Keratinocyte (primary cell): ENCODE results near the gene RAD18. TPM values are rescaled to one million over a fixed set of nuclear protein-coding genes. Genes with fewer than 3 reads are reported as not detected.

ENCODE experiments used
- DNase-seq: peaks from one replicate; pipeline ENCODE4 v3.0.0-alpha.2; 2011; ENCODE audit warnings: low read depth, missing footprints, low spot score
- FAIRE-seq: peaks from 2 replicates; lab custom pipeline; 2011; peaks lifted over from hg19 to GRCh38; lab: Jason Lieb, UNC
- H2AFZ ChIP-seq: 2 replicates; pipeline ENCODE4 v1.6.0; 2012; ENCODE audit warnings: low read length, control low read depth, inconsistent platforms; ENCODE audit not compliant: control insufficient read depth
- H3K27ac ChIP-seq: 2 replicates; pipeline ENCODE4 v1.5.1; 2011; ENCODE audit warnings: low read length; ENCODE audit not compliant: control insufficient read depth, insufficient read depth
- H3K27me3 ChIP-seq: 3 replicates; pipeline ENCODE4 v1.6.0; 2011; ENCODE audit warnings: low read length; ENCODE audit not compliant: control insufficient read depth, insufficient read depth; ENCODE audit errors: extremely low read depth
- H3K36me3 ChIP-seq, 2 experiments: 2 replicates in 1 of 2; 3 replicates in 1 of 2; pipeline ENCODE4 v1.5.1; 2011; ENCODE audit warnings: low read length in 2 of 2, mild to moderate bottlenecking in 1 of 2; ENCODE audit not compliant: control insufficient read depth in 2 of 2, insufficient read depth in 2 of 2; ENCODE audit errors: extremely low read depth in 1 of 2
- H3K4me1 ChIP-seq: 3 replicates; pipeline ENCODE4 v1.5.1; 2011; ENCODE audit warnings: low read length; ENCODE audit not compliant: control insufficient read depth, insufficient read depth; ENCODE audit errors: extremely low read depth
- H3K4me2 ChIP-seq: 3 replicates; pipeline ENCODE4 v1.6.0; 2011; ENCODE audit warnings: low read depth, low read length; ENCODE audit not compliant: control insufficient read depth, insufficient read depth; ENCODE audit errors: extremely low read depth
- H3K4me3 ChIP-seq, 3 experiments: fragments of 200-600 bp in 1 of 3; sonication (generic) in 1 of 3; 2 replicates in 2 of 3; 3 replicates in 1 of 3; pipeline ENCODE4 v1.5.1; 2011 to 2016; ENCODE audit warnings: low read length in 3 of 3, mild to moderate bottlenecking in 3 of 3, control low read depth in 2 of 3, inconsistent platforms in 1 of 3, low read depth in 1 of 3, mixed read lengths in 1 of 3, mixed run types in 1 of 3, moderate library complexity in 1 of 3; ENCODE audit not compliant: control insufficient read depth in 2 of 3, insufficient read depth in 2 of 3; ENCODE audit errors: extremely low read depth in 1 of 3
- H3K79me2 ChIP-seq: 2 replicates; pipeline ENCODE4 v1.6.0; 2012; ENCODE audit warnings: low read length; ENCODE audit not compliant: control insufficient read depth, insufficient read depth
- H3K9ac ChIP-seq: 3 replicates; pipeline ENCODE4 v1.6.0; 2011; ENCODE audit warnings: low read length; ENCODE audit not compliant: control insufficient read depth, insufficient read depth; ENCODE audit errors: extremely low read depth
- H3K9me1 ChIP-seq: 3 replicates; pipeline ENCODE4 v1.6.0; 2011; ENCODE audit warnings: low read length; ENCODE audit not compliant: control insufficient read depth, insufficient read depth; ENCODE audit errors: extremely low read depth
- H3K9me3 ChIP-seq: 2 replicates; pipeline ENCODE4 v1.5.1; 2012; ENCODE audit warnings: low read depth, low read length; ENCODE audit not compliant: control insufficient read depth
- H4K20me1 ChIP-seq: 3 replicates; pipeline ENCODE4 v1.6.0; 2011; ENCODE audit warnings: low read length; ENCODE audit not compliant: control insufficient read depth, insufficient read depth; ENCODE audit errors: extremely low read depth
- EZH2 ChIP-seq: IDR thresholded peaks from one replicate; pipeline ENCODE4 v1.6.1; 2012; ENCODE audit warnings: inconsistent platforms, mild to moderate bottlenecking, low read length, moderate library complexity
- dilution Hi-C: fragments of 300-500 bp; cut with MboI; formaldehyde crosslinking; loops from one replicate; pipeline ENCODE4 v1.7.0; 2020; ENCODE audit warnings: low sequenced_read_pairs; ENCODE audit not compliant: extremely low pct_ligation_motif_present
- polyA plus RNA-seq, 5 experiments: library from polyadenylated mRNA; depleted of rRNA in 3 of 5; stranded (reverse) in 3 of 5; stranded (forward) in 1 of 5; unstranded in 1 of 5; fragments of >200 nt; gene quantifications; 1 replicate in 1 of 5; 2 replicates in 3 of 5; 3 replicates in 1 of 5; pipeline versions ENCODE4 v1.2.1 to v1.2.3, GENCODE V29; 2011 to 2012; ENCODE audit warnings: missing spikeins in 2 of 5, low read depth in 1 of 5, low replicate concordance in 1 of 5
- TF ChIP-seq, protein P1 (sequence below), 3 experiments: IDR thresholded peaks in 1 of 3; conservative IDR thresholded peaks in 1 of 3; optimal IDR thresholded peaks in 1 of 3; 2 replicates in 2 of 3; 3 replicates in 1 of 3; pipeline versions ENCODE3 to v1.5.1; 2011; ENCODE audit warnings: low read length in 3 of 3, mild to moderate bottlenecking in 3 of 3, moderate library complexity in 2 of 3, control low read depth in 1 of 3, inconsistent platforms in 1 of 3; ENCODE audit not compliant: insufficient read depth in 2 of 3; ENCODE audit errors: extremely low read depth in 1 of 3

RAD18 gene
- polyA plus RNA-seq, 1 donor (not counting 4 experiments of a cell fraction or from before 2014, with no cell fraction given) = 16.0 TPM

GRCh38 chr3:8980756-8981257 lies 17.5 kb upstream of the RAD18 start:
- no peaks in the 10 kb centered on the region for H3K4me1 ChIP-seq
- H3K36me3 ChIP-seq = no peaks in the 10 kb centered on the region
- H3K79me2 ChIP-seq = no peaks in the 10 kb centered on the region
- peaks cover 4% of the 10 kb centered on the region for H3K27me3 ChIP-seq
- TF ChIP-seq, protein P1, sequence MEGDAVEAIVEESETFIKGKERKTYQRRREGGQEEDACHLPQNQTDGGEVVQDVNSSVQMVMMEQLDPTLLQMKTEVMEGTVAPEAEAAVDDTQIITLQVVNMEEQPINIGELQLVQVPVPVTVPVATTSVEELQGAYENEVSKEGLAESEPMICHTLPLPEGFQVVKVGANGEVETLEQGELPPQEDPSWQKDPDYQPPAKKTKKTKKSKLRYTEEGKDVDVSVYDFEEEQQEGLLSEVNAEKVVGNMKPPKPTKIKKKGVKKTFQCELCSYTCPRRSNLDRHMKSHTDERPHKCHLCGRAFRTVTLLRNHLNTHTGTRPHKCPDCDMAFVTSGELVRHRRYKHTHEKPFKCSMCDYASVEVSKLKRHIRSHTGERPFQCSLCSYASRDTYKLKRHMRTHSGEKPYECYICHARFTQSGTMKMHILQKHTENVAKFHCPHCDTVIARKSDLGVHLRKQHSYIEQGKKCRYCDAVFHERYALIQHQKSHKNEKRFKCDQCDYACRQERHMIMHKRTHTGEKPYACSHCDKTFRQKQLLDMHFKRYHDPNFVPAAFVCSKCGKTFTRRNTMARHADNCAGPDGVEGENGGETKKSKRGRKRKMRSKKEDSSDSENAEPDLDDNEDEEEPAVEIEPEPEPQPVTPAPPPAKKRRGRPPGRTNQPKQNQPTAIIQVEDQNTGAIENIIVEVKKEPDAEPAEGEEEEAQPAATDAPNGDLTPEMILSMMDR (optimal IDR thresholded peaks at IDR 0.05 in 1 of 3, IDR thresholded peaks at IDR 0.05 in 1 of 3, conservative IDR thresholded peaks at IDR 0.05 in 1 of 3; ENCODE audit: extremely low read depth in 1 of 3, insufficient read depth in 2 of 3, low read length in 3 of 3) = no peak
- no peak for TF ChIP-seq EZH2
- no peak overlapping the region for H3K27ac ChIP-seq
- H3K4me2 ChIP-seq = no peak overlapping the region
- no peaks in the 10 kb centered on the region for H3K9me1 ChIP-seq
- H3K9me3 ChIP-seq = no peaks in the 10 kb centered on the region
- FAIRE-seq (no peak), DNase-seq (no peak)
- no peaks in the 10 kb centered on the region for H4K20me1 ChIP-seq
- dilution Hi-C loops = loop anchor here (25.0 kb wide), 1 partner anchor 331 kb away; no protein-coding TSS in a partner anchor
- no peak overlapping the region for H2AFZ ChIP-seq
- H3K9ac ChIP-seq = no peak overlapping the region
- H3K4me3 ChIP-seq = no peak overlapping the region

- Histone ChIP-seq H3K4me2 (no peak overlapping the region), H4K20me1 (no peaks in the 10 kb centered on the region), H3K4me3 (no peak overlapping the region), H3K9ac (no peak overlapping the region), H3K4me1 (no peaks in the 10 kb centered on the region), H3K36me3 (no peaks in the 10 kb centered on the region), H3K79me2 (no peaks in the 10 kb centered on the region), H3K27me3 (peaks cover 4% of the 10 kb centered on the region), H3K9me3 (no peaks in the 10 kb centered on the region), H3K27ac (no peak overlapping the region), H2AFZ (no peak overlapping the region), H3K9me1 (no peaks in the 10 kb centered on the region)
- TF ChIP-seq, protein P1 (optimal IDR thresholded peaks at IDR 0.05 in 1 of 3, IDR thresholded peaks at IDR 0.05 in 1 of 3, conservative IDR thresholded peaks at IDR 0.05 in 1 of 3; ENCODE audit: extremely low read depth in 1 of 3, insufficient read depth in 2 of 3, low read length in 3 of 3) = no peak
- TF ChIP-seq EZH2 = no peak
- DNase-seq (no peak), FAIRE-seq (no peak)
- dilution Hi-C loops = loop anchor here (25.0 kb wide), 1 partner anchor 333 kb away; no protein-coding TSS in a partner anchor
Observed at GRCh38 chr3:8979262-8979661, 16.0 kb upstream of the RAD18 start.
